ENCODE results near the gene KIF26A. TPM values are rescaled to one million over a fixed set of nuclear protein-coding genes. Genes with fewer than 3 reads are reported as not detected.
A peak's percentile ranks its signal among the peaks of the same experiment; 100 is the strongest.

Gene KIF26A
- total and polyA plus RNA-seq, 2 experiments from 2014 or later = 3.5 to 5.0 TPM

GRCh38 chr14:104096318-104096717, 42.1 kb upstream of the KIF26A start:
- Histone ChIP-seq H3K27me3 (no peaks in the 10 kb centered on the region), H3K4me1 (ENCODE audit: insufficient read depth) (peaks cover 3% of the 10 kb centered on the region), H3K4me2 (no peak overlapping the region), H3K36me3 (replicated peaks; ENCODE audit: insufficient read depth, low read depth) (no peaks in the 10 kb centered on the region), H3K4me3 (no peak overlapping the region), H3K79me2 (no peaks in the 10 kb centered on the region), H3K9me2 (replicated peaks; ENCODE audit: insufficient read depth) (no peaks in the 10 kb centered on the region), H3K27ac (no peak overlapping the region), H4K20me1 (ENCODE audit: insufficient read depth, poor library complexity, severe bottlenecking) (no peaks in the 10 kb centered on the region), H2AFZ (no peak overlapping the region), H3K9me3 (ENCODE audit: low read depth) (no peaks in the 10 kb centered on the region)
- WGBS (ENCODE audit: low lambda C conversion rate, missing lambda C conversion rate) = 91% methylated on average over 14 of the region's 14 CpGs
- no peak for TF ChIP-seq EZH2 (IDR thresholded peaks at IDR 0.05; ENCODE audit: borderline replicate concordance)
- TF ChIP-seq EZH2phosphoT487 (IDR thresholded peaks at IDR 0.05; ENCODE audit: low read depth, severe bottlenecking, unreplicated experiment) = no peak
- TF ChIP-seq CTCF (IDR thresholded peaks at IDR 0.05; ENCODE audit: poor library complexity) = no peak
- no peak for DNase-seq (ENCODE audit: low spot score)

GRCh38 chr14:104096751-104097700, 41.4 kb upstream of the KIF26A start:
- no peak for TF ChIP-seq EZH2 (IDR thresholded peaks at IDR 0.05; ENCODE audit: borderline replicate concordance)
- peak; percentile 11 for TF ChIP-seq CTCF (IDR thresholded peaks at IDR 0.05; ENCODE audit: poor library complexity)
- no peak for TF ChIP-seq EZH2phosphoT487 (IDR thresholded peaks at IDR 0.05; ENCODE audit: low read depth, severe bottlenecking, unreplicated experiment)
- Histone ChIP-seq H3K4me1 (ENCODE audit: insufficient read depth) (peaks cover 3% of the 10 kb centered on the region), H3K27me3 (no peaks in the 10 kb centered on the region), H3K36me3 (replicated peaks; ENCODE audit: insufficient read depth, low read depth) (no peaks in the 10 kb centered on the region), H3K9me2 (replicated peaks; ENCODE audit: insufficient read depth) (no peaks in the 10 kb centered on the region), H3K9me3 (ENCODE audit: low read depth) (no peaks in the 10 kb centered on the region), H3K4me2 (no peak overlapping the region), H3K79me2 (no peaks in the 10 kb centered on the region), H4K20me1 (ENCODE audit: insufficient read depth, poor library complexity, severe bottlenecking) (no peaks in the 10 kb centered on the region), H2AFZ (no peak overlapping the region), H3K4me3 (no peak overlapping the region), H3K27ac (no peak overlapping the region)
- 86% methylated on average over 25 of the region's 25 CpGs for WGBS (ENCODE audit: low lambda C conversion rate, missing lambda C conversion rate)
- no peak for DNase-seq (ENCODE audit: low spot score)

- peaks cover 3% of the 10 kb centered on the region for H3K4me1 ChIP-seq (ENCODE audit: insufficient read depth)
- H2AFZ ChIP-seq = no peak overlapping the region
- TF ChIP-seq EZH2phosphoT487 (IDR thresholded peaks at IDR 0.05; ENCODE audit: low read depth, severe bottlenecking, unreplicated experiment) (no peak), CTCF (IDR thresholded peaks at IDR 0.05; ENCODE audit: poor library complexity) (no peak), EZH2 (IDR thresholded peaks at IDR 0.05; ENCODE audit: borderline replicate concordance) (no peak)
- H3K9me3 ChIP-seq (ENCODE audit: low read depth) = no peaks in the 10 kb centered on the region
- 92% methylated on average over 25 of the region's 25 CpGs for WGBS (ENCODE audit: low lambda C conversion rate, missing lambda C conversion rate)
- H3K9me2 ChIP-seq (replicated peaks; ENCODE audit: insufficient read depth) = no peaks in the 10 kb centered on the region
- no peak overlapping the region for H3K4me3 ChIP-seq
- no peak overlapping the region for H3K27ac ChIP-seq
- H3K79me2 ChIP-seq = no peaks in the 10 kb centered on the region
- DNase-seq (ENCODE audit: low spot score) = no peak
- H3K36me3 ChIP-seq (replicated peaks; ENCODE audit: insufficient read depth, low read depth) = no peaks in the 10 kb centered on the region
- no peaks in the 10 kb centered on the region for H3K27me3 ChIP-seq
- no peak overlapping the region for H3K4me2 ChIP-seq
- no peaks in the 10 kb centered on the region for H4K20me1 ChIP-seq (ENCODE audit: insufficient read depth, poor library complexity, severe bottlenecking)
These were observed 39.9 kb upstream of the KIF26A start for GRCh38 chr14:104098272-104099095.

Measured in hepatocyte (in vitro differentiated cells).